GM12892 (cell line): ENCODE results near the gene GALR2.

ENCODE experiments used
- POLR2A ChIP-seq: IDR thresholded peaks from 2 replicates; pipeline ENCODE4 v1.6.1; 2011; ENCODE audit warnings: low read depth, low read length, control low read depth
- POLR2AphosphoS5 ChIP-seq: IDR thresholded peaks from 2 replicates; pipeline ENCODE4 v1.6.1; 2011; ENCODE audit warnings: low read depth, low read length, control low read depth

GRCh38 chr17:76123749-76124581 lies 49.4 kb downstream of the GALR2 start:
- TF ChIP-seq POLR2A, result no peak
- no peak for TF ChIP-seq POLR2AphosphoS5
